Body of pancreas (tissue), 4 donors: ENCODE measurements around the gene DNMT3A.
A peak's percentile ranks its signal among the peaks of the same experiment; 100 is the strongest.

Experiments
- POLR2A ChIP-seq, 3 donors: fragments of 450-650 bp; IDR thresholded peaks; one replicate each; pipeline ENCODE4 v1.6.1; 2016; ENCODE audit warnings: antibody characterized with exemption in 3 of 3, mild to moderate bottlenecking in 2 of 3
- TF ChIP-seq, protein P1 (sequence below), 7 experiments: fragments of 450-650 bp in 4 of 7; fragments of 200-600 bp in 3 of 7; sonication (generic) in 3 of 7; IDR thresholded peaks; one replicate each; pipeline ENCODE4 v1.5.1; 2016 to 2019; ENCODE audit warnings: antibody characterized with exemption in 7 of 7

DNA sequence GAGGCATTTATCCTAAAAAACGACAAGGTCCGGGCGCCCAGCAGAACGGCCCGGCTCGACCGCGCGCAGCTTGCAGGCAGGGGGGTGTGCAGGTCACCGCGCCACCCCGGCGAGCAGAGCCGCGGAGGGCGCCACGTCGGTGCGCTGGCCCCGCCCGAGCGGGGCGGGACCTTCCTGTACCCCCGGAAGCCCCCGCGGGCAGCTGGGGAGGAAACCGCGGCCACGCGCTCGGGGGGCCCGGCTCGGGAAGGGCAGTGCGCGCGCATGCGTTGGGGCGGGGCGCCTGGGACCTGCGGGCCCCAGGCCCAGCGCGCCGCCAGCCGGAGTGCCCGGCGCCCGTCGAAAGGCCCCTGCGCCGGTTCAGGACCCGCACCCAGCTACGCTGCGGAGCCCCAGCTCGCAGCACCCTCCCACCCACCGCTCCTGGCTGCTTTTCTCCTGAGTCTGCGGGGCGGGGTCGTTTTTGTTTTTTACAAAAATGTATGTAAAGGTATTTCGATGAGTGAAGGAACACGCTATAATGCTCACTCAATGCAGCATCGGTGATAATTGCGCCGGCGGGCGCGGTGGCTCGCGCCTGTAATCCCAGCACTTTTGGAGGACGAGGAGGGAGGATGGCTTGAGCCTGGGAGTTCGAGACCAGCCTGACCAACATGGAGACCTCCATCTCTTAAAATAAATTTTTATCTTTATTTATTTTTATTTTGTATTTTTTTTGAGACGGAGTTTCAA lies 125.6 kb downstream of the DNMT3A start:
- TF ChIP-seq, protein P1, sequence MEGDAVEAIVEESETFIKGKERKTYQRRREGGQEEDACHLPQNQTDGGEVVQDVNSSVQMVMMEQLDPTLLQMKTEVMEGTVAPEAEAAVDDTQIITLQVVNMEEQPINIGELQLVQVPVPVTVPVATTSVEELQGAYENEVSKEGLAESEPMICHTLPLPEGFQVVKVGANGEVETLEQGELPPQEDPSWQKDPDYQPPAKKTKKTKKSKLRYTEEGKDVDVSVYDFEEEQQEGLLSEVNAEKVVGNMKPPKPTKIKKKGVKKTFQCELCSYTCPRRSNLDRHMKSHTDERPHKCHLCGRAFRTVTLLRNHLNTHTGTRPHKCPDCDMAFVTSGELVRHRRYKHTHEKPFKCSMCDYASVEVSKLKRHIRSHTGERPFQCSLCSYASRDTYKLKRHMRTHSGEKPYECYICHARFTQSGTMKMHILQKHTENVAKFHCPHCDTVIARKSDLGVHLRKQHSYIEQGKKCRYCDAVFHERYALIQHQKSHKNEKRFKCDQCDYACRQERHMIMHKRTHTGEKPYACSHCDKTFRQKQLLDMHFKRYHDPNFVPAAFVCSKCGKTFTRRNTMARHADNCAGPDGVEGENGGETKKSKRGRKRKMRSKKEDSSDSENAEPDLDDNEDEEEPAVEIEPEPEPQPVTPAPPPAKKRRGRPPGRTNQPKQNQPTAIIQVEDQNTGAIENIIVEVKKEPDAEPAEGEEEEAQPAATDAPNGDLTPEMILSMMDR (IDR thresholded peaks at IDR 0.05), result no peak
- TF ChIP-seq POLR2A (IDR thresholded peaks at IDR 0.05), result peak in 2 of 3 donors; percentile 35 to 44
